Common myeloid progenitor, CD34-positive (primary cell): ENCODE measurements around the gene MRPL58.
"Not testable (repeated sequence)": the region's sequence is repeated elsewhere in the genome, so short reads cannot be mapped to it uniquely, and the experiment has no call there.

ENCODE experiments used
- CTCF ChIA-PET: fragments of 350-600 bp; sonication (Branson Sonifier 250); formaldehyde crosslinking; loops from one replicate; lab custom pipeline; 2021; ENCODE audit warnings: antibody characterized with exemption; lab: Charles Lee
- POLR2A ChIA-PET: fragments of 350-600 bp; sonication (Branson Sonifier 250); formaldehyde crosslinking; loops from one replicate; lab custom pipeline; 2021; ENCODE audit warnings: antibody characterized with exemption; lab: Charles Lee
- DNase-seq, 3 donors: peaks; one replicate each; pipeline versions ENCODE4 v3.0.0 to v3.0.0-alpha.2; 2013
- H3K27ac ChIP-seq, 2 experiments: 1 replicate in 1 of 2; 2 replicates in 1 of 2; pipeline ENCODE4 v1.7.0; 2013; ENCODE audit warnings: inconsistent platforms in 2 of 2, low read length in 2 of 2, mild to moderate bottlenecking in 2 of 2, low read depth in 1 of 2, moderate library complexity in 1 of 2; ENCODE audit not compliant: severe bottlenecking in 2 of 2, insufficient read depth in 1 of 2, poor library complexity in 1 of 2
- H3K27me3 ChIP-seq, 5 experiments: replicated peaks in 2 of 5; 1 replicate in 3 of 5; 2 replicates in 2 of 5; pipeline versions ENCODE4 v1.6.1 to v1.7.0; 2013; ENCODE audit warnings: low read length in 4 of 5, mild to moderate bottlenecking in 2 of 5, moderate library complexity in 2 of 5, inconsistent platforms in 1 of 5; ENCODE audit not compliant: insufficient read depth in 5 of 5, control insufficient read depth in 4 of 5
- H3K36me3 ChIP-seq, 4 experiments: 1 replicate in 2 of 4; 2 replicates in 2 of 4; pipeline versions ENCODE4 v1.6.1 to v1.7.0; 2013; ENCODE audit warnings: low read length in 3 of 4, control low read depth in 1 of 4, mild to moderate bottlenecking in 1 of 4; ENCODE audit not compliant: control insufficient read depth in 4 of 4, insufficient read depth in 4 of 4
- H3K4me1 ChIP-seq, 4 experiments: 1 replicate in 3 of 4; 2 replicates in 1 of 4; pipeline versions ENCODE4 v1.6.1 to v1.7.1; 2013; ENCODE audit warnings: low read length in 3 of 4, mild to moderate bottlenecking in 3 of 4, control low read depth in 1 of 4, inconsistent platforms in 1 of 4, moderate library complexity in 1 of 4; ENCODE audit not compliant: control insufficient read depth in 4 of 4, insufficient read depth in 4 of 4; ENCODE audit errors: control extremely low read depth in 1 of 4
- H3K4me3 ChIP-seq, 7 experiments: 1 replicate in 4 of 7; 2 replicates in 3 of 7; pipeline versions ENCODE4 v1.5.1 to v1.7.0; 2013; ENCODE audit warnings: mild to moderate bottlenecking in 7 of 7, low read length in 6 of 7, moderate library complexity in 6 of 7, inconsistent platforms in 2 of 7, low read depth in 2 of 7, control low read depth in 1 of 7; ENCODE audit not compliant: insufficient read depth in 4 of 7, control insufficient read depth in 1 of 7; ENCODE audit errors: extremely low read depth in 1 of 7
- H3K9me3 ChIP-seq, 5 experiments: 1 replicate in 4 of 5; 2 replicates in 1 of 5; pipeline versions ENCODE4 v1.6.1 to v1.7.1; 2013; ENCODE audit warnings: low read length in 4 of 5, mild to moderate bottlenecking in 2 of 5, inconsistent platforms in 1 of 5, low read depth in 1 of 5, moderate library complexity in 1 of 5; ENCODE audit not compliant: control insufficient read depth in 4 of 5, insufficient read depth in 2 of 5; ENCODE audit errors: control extremely low read depth in 1 of 5
- WGBS: methylation state at CpG from one replicate; pipeline ENCODE4 v1.1.5; 2013; ENCODE audit not compliant: insufficient coverage; 5-methylcytosine and 5-hydroxymethylcytosine counted together

MRPL58 gene

DNA sequence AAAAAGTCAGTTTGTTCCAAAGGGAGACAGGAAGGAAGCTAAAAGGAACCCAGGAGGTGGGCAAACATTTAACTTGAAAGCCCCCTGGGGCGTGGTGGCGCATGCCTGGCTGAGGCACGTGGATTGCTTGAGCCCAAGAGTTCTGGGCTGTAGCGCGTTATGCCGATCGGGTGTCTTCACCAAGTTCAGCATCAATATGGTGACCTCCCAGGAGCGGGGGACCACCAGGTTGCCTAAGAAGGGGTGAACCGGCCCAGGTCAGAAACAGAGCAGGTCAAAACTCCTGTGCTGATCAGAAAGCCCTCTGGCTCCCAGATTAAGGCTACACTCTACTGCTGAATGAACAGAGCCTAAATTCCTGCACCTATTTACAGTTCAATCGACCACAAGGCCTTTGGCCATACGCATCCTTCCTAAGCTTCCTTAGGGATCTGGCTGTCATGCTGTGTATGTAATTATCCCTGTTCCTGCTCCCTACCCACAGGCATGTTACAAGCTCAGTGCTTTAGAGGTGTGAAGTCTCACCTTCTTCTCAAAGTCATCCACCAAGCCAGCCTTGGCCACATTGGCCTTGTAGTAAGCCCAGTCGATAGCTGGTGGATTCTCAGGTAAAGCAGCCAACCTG, 29.3 kb downstream of the MRPL58 start:
- no peak overlapping the region for H3K27ac ChIP-seq
- H3K4me1 ChIP-seq, result peaks cover 0 to 14% (median 7%) of the 10 kb centered on the region in 4 experiments
- H3K9me3 ChIP-seq, result no peaks in the 10 kb centered on the region
- POLR2A ChIA-PET, result no interaction called here
- no peak overlapping the region for H3K4me3 ChIP-seq
- H3K27me3 ChIP-seq, result no peaks in the 10 kb centered on the region
- H3K36me3 ChIP-seq, result peaks cover 6 to 38% (median 32%) of the 10 kb centered on the region in 4 experiments
- WGBS, result 83% methylated on average over 10 of the region's 12 CpGs
- DNase-seq, result no peak
- CTCF ChIA-PET, result interaction anchor here (0.6 to 2.1 kb wide), 2 partner anchors 73 to 209 kb away, joined by 4 to 5 read pairs; no protein-coding TSS in a partner anchor

DNA sequence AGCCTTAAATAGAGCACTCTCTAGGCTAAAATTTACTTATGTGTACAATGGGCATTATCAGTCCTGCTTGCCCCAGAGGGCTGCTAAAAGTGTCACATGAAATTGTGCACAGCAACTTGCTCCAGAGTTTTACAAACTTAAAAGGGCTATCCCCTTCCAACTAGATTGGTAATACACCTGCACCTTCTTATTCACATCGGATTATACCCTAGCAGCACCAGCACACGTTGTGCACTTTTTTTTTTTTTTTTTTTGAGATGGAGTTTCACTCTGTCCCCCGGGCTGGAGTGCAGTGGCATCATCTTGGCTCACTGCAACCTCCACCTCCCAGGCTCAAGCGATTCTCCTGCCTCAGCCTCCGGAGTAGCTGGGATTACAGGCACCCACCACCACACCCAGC, 31.3 kb downstream of the MRPL58 start:
- H3K36me3 ChIP-seq, result peaks cover 10 to 33% (median 27%) of the 10 kb centered on the region in 4 experiments
- POLR2A ChIA-PET, H3K27me3 ChIP-seq, DNase-seq, H3K27ac ChIP-seq, H3K9me3 ChIP-seq, H3K4me3 ChIP-seq: not testable (repeated sequence)
- no CpG with 5 or more reads among the region's 5 CpGs for WGBS
- CTCF ChIA-PET, result interaction anchor here (0.9 to 1.0 kb wide), 2 partner anchors 9 to 32 kb away, joined by 3 read pairs; partner anchors contain the start of gene MRPL58
- peaks cover 9 to 29% (median 17%) of the 10 kb centered on the region in 4 experiments for H3K4me1 ChIP-seq

DNA sequence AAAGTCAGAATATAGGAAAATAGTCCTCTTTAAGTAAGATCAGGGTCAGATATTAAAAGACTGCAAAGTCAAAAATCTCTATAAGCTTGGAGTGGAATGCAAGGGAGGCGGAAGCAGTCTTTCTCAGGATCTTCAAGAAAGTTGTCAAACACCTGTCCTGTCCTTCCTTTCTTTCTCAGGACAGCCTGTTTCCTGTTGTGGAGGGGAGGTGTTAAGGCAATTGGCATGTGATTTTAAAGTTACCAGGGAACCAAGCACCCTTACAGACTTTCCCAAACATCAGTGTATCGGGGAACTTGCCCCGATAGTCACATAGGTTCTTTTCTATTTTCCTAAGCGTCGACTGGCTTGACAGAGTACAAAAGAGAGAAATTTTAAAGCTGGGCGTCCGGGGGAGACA, 32.2 kb downstream of the MRPL58 start:
- Histone ChIP-seq H3K4me1 (peaks cover 9 to 23% (median 18%) of the 10 kb centered on the region in 4 experiments), H3K9me3 (no peaks in the 10 kb centered on the region), H3K36me3 (peaks cover 6 to 28% (median 23%) of the 10 kb centered on the region in 4 experiments), H3K27me3 (no peaks in the 10 kb centered on the region), H3K4me3 (no peak overlapping the region), H3K27ac (no peak overlapping the region)
- POLR2A ChIA-PET, result interaction anchor here (0.6 kb wide), 1 partner anchor 49 kb away, joined by 3 read pairs; no protein-coding TSS in a partner anchor
- WGBS, result 93% methylated on average over 3 of the region's 7 CpGs
- CTCF ChIA-PET, result interaction anchor here (0.6 kb wide), 1 partner anchor 65 kb away, joined by 3 read pairs; no protein-coding TSS in a partner anchor
- no peak for DNase-seq

DNA sequence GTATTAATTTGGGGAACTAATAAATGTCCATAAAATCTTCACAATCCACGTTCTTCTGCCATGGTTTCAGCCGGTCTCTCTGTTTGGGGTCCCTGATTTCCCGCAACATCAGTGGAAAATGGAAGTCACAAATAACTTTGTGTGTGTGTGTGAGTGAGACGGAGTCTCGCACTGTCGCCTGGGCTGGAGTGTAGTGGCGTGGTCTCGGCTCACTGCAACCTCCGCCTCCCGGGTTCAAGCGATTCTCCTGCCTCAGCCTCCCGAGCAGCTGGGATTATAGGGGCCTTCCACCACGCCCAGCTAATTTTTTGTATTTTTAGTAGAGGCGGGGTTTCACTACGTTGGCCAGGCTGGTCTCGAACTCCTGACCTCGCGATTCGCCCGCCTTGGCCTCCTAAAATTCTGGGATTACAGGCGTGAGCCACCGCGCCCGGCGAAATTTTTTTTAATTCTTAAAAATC, 33.5 kb downstream of the MRPL58 start:
- POLR2A ChIA-PET, result interaction anchor here (0.6 to 0.8 kb wide), 2 partner anchors 11 to 15 kb away, joined by 3 read pairs; no protein-coding TSS in a partner anchor
- WGBS, result 16% methylated on average over 20 of the region's 25 CpGs
- Histone ChIP-seq H3K27ac (peak overlapping the region in 1 of 2 experiments; percentile 90), H3K36me3 (peaks cover 6 to 19% (median 15%) of the 10 kb centered on the region in 4 experiments), H3K4me1 (peaks cover 9 to 23% (median 18%) of the 10 kb centered on the region in 4 experiments), H3K4me3 (peak overlapping the region; percentile 60 to 98 (median 94))
- H3K27me3 ChIP-seq, DNase-seq, CTCF ChIA-PET, H3K9me3 ChIP-seq: not testable (repeated sequence)

DNA sequence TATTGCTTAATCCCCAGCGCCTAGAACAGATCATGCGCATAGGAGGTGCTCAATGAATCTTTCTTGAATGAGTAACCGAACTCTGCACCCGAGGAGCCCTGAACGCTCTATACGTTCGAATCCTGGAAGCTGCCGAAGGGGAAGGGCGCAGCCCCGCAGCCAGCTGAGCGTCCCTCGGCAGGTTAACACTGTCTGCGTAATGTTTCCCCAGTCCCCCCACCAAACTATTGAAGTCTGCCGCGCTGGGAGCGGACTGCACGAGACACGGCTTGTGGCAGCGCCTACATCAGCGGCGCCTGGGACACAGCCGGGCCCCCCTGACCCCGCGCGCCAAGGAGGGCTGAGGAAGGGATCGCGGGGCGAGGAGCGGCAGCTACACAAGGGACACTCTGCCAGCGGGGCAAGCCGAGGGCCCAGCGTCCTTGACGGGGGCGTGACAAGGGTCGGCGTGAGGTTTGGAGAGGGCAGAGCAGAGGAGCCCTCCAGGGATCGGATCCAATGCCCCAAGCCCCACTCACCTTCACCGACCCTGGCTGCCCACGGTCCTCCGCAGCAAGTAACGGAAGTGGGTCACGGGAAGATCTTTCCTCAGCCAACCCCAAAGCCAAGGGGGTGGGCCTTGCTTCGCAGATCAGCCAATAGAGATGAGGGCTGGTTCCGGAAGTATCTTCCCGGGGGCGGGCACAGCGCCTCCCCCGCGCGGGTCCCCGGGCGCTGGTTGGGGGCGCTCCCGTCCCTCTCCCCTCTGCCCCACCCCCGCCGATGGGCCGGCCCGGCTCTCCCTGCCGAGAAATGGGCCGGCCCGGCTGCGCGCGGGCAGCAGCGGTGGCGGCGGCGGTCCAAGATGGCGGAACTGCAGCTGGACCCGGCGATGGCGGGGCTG, 34.2 kb downstream of the MRPL58 start, which contains the start of the genes ATP5PD and KCTD2:
Gene ATP5PD, minus strand, starts transcription at position 563 of the 883 bp plus-strand sequence. CDS start 4,319 bp downstream, outside the sequence.
Gene KCTD2, plus strand, starts transcription at position 819 of the 883 bp plus-strand sequence. Its CDS starts 26 bp downstream, at position 845.
- Histone ChIP-seq H3K27ac (peak within 1 kb of the TSS; percentile 79 to 90), H3K27me3 (no peaks in the 10 kb centered on the region), H3K9me3 (no peaks in the 10 kb centered on the region), H3K36me3 (peaks cover 6 to 17% (median 10%) of the 10 kb centered on the region in 4 experiments), H3K4me3 (peak within 1 kb of the TSS; percentile 60 to 98 (median 94)), H3K4me1 (peaks cover 9 to 23% (median 18%) of the 10 kb centered on the region in 4 experiments)
- POLR2A ChIA-PET, result interaction anchor here (0.6 to 0.8 kb wide), 2 partner anchors 11 to 14 kb away, joined by 3 read pairs; no protein-coding TSS in a partner anchor
- DNase-seq, result peak; percentile 97 to 98 (median 98)
- 0% methylated on average over 51 of the region's 72 CpGs for WGBS
- CTCF ChIA-PET, result interaction anchor here (0.9 to 2.2 kb wide), 3 partner anchors 13 to 99 kb away, joined by 3 to 18 read pairs (median 4); no protein-coding TSS in a partner anchor

DNA sequence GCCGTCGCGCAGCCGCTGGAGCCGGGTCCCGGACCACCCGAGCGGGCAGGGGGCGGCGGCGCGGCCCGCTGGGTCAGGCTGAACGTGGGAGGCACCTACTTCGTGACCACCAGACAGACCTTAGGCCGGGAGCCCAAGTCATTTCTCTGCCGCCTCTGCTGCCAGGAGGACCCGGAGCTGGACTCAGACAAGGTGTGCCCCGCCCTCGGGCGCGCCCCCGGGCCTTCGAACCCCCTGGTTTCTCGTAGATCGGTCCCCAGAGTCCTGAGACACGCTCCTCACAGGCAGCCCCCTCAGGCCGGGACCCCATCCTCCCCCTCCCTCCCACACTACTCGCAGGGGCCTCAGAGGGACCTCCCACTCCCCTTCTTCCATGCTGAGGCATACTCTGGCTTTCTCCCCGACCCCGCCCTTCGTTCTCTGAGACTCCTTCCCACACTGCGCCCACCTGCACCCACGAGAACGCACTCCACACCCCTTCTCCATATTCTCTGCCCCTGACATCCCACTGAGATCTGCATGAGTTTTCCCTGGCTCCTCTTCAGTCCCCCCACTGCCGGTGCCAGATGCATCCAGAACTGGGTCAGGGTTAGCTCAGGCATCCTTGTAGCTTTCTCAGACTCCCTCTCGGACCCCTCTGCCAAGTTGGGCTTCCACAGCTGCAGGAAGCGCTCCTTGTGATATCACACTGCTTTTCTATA, 35.1 kb downstream of the MRPL58 start:
- 1% methylated on average over 38 of the region's 38 CpGs for WGBS
- peaks cover 9 to 23% (median 18%) of the 10 kb centered on the region in 4 experiments for H3K4me1 ChIP-seq
- H3K4me3 ChIP-seq, result peak overlapping the region; percentile 60 to 98 (median 94)
- H3K27me3 ChIP-seq, result no peaks in the 10 kb centered on the region
- H3K27ac ChIP-seq, result peak overlapping the region; percentile 40 to 78
- ChIA-PET CTCF (interaction anchor here (0.7 to 2.2 kb wide), 9 partner anchors 10 to 154 kb away, joined by 3 to 18 read pairs (median 4); partner anchors contain the start of gene MRPL58), POLR2A (no interaction called here)
- H3K9me3 ChIP-seq, result no peaks in the 10 kb centered on the region
- peak in 2 of 3 donors; percentile 39 to 53 for DNase-seq
- H3K36me3 ChIP-seq, result peaks cover 5 to 14% (median 9%) of the 10 kb centered on the region in 4 experiments
